ENCODE results near the gene RAB7A. TPM values are rescaled to one million over a fixed set of nuclear protein-coding genes. Genes with fewer than 3 reads are reported as not detected.

The RAB7A gene
- total and polyA plus RNA-seq, 12 donors: 76.7 to 446 (median 133) TPM

GRCh38 chr3:128730471-128730870 lies 4.5 kb downstream of the RAB7A start:
- 67 to 88% (median 75%) methylated on average over 5 of the region's 5 CpGs for WGBS, 4 donors
- no peak for DNase-seq
- peak overlapping the region in 1 of 5 donors; percentile 38 for H3K27ac ChIP-seq
- H3K27me3 ChIP-seq: no peaks in the 10 kb centered on the region
- no peak overlapping the region for H3K4me3 ChIP-seq
- no peaks in the 10 kb centered on the region for H3K36me3 ChIP-seq (replicated peaks in 1 of 2)
- intact Hi-C loops (cut with DNase I): no loop called here
- H3K4me1 ChIP-seq (replicated peaks in 1 of 2): peaks cover 31 to 75% of the 10 kb centered on the region in 2 donors
- no peaks in the 10 kb centered on the region for H3K9me3 ChIP-seq (replicated peaks in 1 of 3)
- TF ChIP-seq CTCF (IDR thresholded peaks at IDR 0.05): no peak
- no peak for TF ChIP-seq POLR2A (IDR thresholded peaks at IDR 0.05)

- no peak for DNase-seq
- Histone ChIP-seq H3K4me3 (no peak overlapping the region), H3K36me3 (replicated peaks in 1 of 2) (no peaks in the 10 kb centered on the region), H3K27ac (no peak overlapping the region), H3K4me1 (replicated peaks in 1 of 2) (peaks cover 13 to 61% of the 10 kb centered on the region in 2 donors), H3K9me3 (replicated peaks in 1 of 3) (no peaks in the 10 kb centered on the region), H3K27me3 (no peaks in the 10 kb centered on the region)
- intact Hi-C loops (cut with DNase I): no loop called here
- 79 to 89% (median 85%) methylated on average over 3 of the region's 3 CpGs for WGBS, 4 donors
- TF ChIP-seq CTCF (IDR thresholded peaks at IDR 0.05) (no peak), POLR2A (IDR thresholded peaks at IDR 0.05) (no peak)
Measured at GRCh38 chr3:128734523-128735189, 8.7 kb downstream of the RAB7A start.

DNA sequence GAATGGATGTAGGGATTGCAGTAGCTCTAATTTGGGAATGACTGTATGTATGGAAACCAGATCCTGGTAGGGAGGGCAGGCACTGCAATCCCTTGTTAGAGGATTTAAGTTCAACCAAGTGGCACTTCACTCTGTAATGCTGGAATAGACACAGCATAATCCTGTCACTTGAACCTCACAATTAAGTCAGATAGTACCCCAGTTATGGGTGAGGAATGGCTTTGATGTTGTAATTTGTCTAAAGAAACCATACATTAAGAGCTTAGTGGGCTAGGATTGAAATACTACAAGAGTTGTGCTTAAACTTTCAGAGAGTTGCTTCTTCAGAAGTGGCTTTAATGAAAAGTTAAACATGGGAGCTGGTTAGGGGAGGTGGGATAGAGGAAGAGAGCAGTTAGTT lies 9.3 kb downstream of the RAB7A start:
- H3K27ac ChIP-seq: peak overlapping the region in 1 of 5 donors; percentile 3
- TF ChIP-seq CTCF (IDR thresholded peaks at IDR 0.05) (no peak), POLR2A (IDR thresholded peaks at IDR 0.05) (no peak)
- H3K4me3 ChIP-seq: no peak overlapping the region
- intact Hi-C loops (cut with DNase I): no loop called here
- H3K4me1 ChIP-seq (replicated peaks in 1 of 2): peaks cover 13 to 56% of the 10 kb centered on the region in 2 donors
- DNase-seq: no peak
- no peaks in the 10 kb centered on the region for H3K9me3 ChIP-seq (replicated peaks in 1 of 3)
- H3K27me3 ChIP-seq: no peaks in the 10 kb centered on the region
- H3K36me3 ChIP-seq (replicated peaks in 1 of 2): no peaks in the 10 kb centered on the region

DNA sequence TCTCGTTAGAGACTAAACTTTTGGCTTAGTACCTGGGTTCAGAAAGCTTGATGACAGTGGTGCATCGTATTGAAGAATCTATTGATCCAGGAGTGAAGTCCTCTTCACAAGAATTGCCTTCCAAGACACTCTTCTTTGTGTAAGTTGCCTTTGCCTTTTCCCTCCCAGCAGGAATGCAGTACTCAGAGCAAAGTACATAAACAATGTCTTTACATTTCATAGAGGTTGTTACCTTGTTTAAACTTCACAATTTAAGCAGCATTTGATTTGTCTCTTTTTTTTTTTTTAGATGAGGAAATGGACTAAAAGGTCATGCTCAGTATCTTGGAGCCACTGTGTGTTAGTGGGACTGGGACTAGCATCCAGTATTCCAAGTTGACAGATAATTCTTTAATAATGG lies 9.9 kb downstream of the RAB7A start:
- intact Hi-C loops (cut with DNase I): no loop called here
- WGBS, 4 donors: 67 to 88% (median 70%) methylated on average over 2 of the region's 2 CpGs
- Histone ChIP-seq H3K9me3 (replicated peaks in 1 of 3) (no peaks in the 10 kb centered on the region), H3K4me3 (no peak overlapping the region), H3K4me1 (replicated peaks in 1 of 2) (peaks cover 13 to 51% of the 10 kb centered on the region in 2 donors), H3K27ac (peak overlapping the region in 1 of 5 donors; percentile 3), H3K36me3 (replicated peaks in 1 of 2) (no peaks in the 10 kb centered on the region), H3K27me3 (no peaks in the 10 kb centered on the region)
- no peak for DNase-seq
- TF ChIP-seq CTCF (IDR thresholded peaks at IDR 0.05) (no peak), POLR2A (IDR thresholded peaks at IDR 0.05) (no peak)
